GM21529 (cell line): Measurements from ENCODE around the gene CD2AP.
"Not testable (repeated sequence)": the region's sequence is repeated elsewhere in the genome, so short reads cannot be mapped to it uniquely, and the experiment has no call there.

ENCODE experiments used
- ATAC-seq: cut with Tn5 transposase; IDR thresholded peaks from one replicate; pipeline ENCODE4 v1.9.1; 2021; ENCODE audit not compliant: unreplicated experiment

CD2AP gene

GRCh38 chr6:47477497-47478232, at the start of gene CD2AP:
Gene CD2AP, plus strand, starts transcription at chr6:47477789. Its CDS starts 456 bp downstream, at chr6:47478245.
- peak; percentile 86 for ATAC-seq

- no peak for ATAC-seq
Measured at GRCh38 chr6:47428288-47428687, 49.3 kb upstream of the CD2AP start.

GRCh38 chr6:47428746-47429664, 48.6 kb upstream of the CD2AP start:
- no peak for ATAC-seq

DNA sequence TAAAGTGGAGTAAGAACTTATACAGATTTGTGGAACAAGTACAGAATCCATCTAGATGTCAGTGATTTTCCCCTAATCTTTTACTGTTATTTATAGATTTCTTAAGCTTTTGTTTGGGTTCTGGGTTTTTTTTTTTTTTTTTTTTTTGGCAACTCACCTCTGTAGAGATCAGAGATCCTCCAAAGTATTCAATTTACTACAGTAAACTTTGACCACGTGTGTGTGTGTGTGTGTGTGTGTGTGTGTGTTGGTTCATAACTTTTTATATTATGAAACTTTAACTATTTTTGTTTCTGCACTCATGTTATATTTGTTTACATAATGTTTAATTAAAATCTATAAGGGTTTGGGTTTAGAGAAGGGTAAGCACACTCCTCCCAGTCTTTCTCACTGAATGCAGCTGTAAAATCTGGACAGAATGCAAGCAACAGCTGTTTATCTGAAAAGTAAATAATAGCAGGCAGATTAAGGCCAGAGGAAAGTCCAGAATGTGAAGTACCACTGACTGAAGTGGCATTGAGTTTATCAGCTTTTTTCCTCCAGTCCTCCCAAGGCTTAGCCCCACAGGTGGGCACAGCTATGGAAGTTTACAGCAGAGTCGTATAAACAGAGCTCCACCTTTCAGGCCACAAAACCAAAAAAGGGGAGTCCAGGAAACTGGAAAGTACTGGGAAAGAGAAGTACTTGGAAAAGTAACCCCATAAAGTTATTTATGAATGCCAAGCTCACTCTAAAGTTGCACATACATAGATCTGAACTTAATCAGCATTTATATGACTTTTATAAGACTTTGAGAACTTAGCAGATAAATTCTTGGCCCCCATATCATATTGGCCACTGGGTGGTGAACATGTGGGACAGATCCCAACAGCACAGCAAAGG, 43.0 kb upstream of the CD2AP start:
- ATAC-seq: no peak

DNA sequence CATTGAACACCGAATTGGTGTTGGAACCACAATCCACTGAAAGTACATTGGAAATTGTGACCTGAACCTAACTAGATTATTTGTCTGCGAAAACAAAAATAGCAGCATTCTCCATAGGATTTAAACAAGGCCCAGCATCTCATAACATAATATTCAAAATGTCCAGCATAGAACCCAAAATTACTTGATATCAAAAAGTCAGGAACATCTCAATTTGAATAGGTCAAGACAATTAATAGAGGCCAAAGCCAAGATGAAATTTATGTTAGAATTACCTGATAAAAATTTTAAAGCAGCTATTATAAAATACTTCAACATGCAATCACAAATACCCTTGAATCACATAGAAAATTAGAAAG, 42.4 kb upstream of the CD2AP start:
- ATAC-seq: no peak

DNA sequence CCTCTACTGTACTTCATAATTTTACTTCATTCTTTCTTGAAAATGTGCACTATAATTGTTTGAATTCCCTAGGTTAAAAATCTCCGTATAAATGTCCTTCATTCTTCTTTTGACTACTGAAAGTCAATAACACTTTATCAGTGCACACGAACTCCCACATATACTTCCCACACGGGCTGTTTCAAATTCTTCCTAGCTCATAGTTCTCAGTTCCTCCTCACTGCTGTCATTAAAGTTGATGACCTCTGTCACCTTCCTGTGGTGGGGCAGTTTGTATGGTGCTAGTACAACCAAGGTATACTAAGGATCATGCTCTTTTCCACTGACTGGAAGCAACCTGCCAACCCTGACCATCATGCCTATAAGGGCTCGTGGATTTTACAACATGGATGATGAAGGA, 40.0 kb upstream of the CD2AP start:
- peak; percentile 67 for ATAC-seq

- ATAC-seq: peak; percentile 87
Measured at GRCh38 chr6:47438481-47439347, 38.9 kb upstream of the CD2AP start.

GRCh38 chr6:47439348-47439668, 38.3 kb upstream of the CD2AP start:
- ATAC-seq: no peak

- ATAC-seq: peak; percentile 47
Measured at GRCh38 chr6:47440719-47441118, 36.9 kb upstream of the CD2AP start.

GRCh38 chr6:47444964-47445363, 32.6 kb upstream of the CD2AP start:
- ATAC-seq: not testable (repeated sequence)

DNA sequence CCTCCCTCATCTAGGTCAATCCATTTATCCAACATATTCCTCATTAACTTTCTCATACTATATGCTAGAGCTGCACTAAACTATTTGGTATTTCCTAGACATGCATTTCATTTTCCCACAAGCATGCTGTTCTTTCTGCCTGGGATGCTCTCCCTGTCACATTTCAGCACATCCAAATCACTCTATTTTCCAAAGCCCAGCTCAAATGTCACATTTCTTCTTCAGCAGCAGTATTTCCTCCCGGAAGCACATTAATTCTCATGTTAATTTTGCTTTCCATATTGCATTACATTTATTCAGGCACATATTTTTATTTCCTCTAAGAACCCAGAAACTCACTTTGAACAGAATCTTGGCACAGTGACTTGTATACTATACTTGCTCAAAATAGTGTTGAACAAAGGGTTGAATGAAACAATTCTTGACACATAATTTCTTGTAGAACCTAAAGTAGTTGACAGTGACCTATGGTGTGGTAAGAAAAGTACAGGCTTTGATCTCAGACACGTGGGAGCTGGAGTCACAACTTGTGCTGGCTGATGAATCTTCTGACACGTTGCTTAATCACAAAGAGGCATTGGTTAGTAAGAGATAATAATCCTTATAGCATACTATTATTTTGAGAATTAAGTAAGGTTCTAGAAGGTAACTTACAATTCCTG, 30.8 kb upstream of the CD2AP start:
- no peak for ATAC-seq

GRCh38 chr6:47447722-47448121, 29.9 kb upstream of the CD2AP start:
- no peak for ATAC-seq

GRCh38 chr6:47451162-47451561, 26.4 kb upstream of the CD2AP start:
- no peak for ATAC-seq

DNA sequence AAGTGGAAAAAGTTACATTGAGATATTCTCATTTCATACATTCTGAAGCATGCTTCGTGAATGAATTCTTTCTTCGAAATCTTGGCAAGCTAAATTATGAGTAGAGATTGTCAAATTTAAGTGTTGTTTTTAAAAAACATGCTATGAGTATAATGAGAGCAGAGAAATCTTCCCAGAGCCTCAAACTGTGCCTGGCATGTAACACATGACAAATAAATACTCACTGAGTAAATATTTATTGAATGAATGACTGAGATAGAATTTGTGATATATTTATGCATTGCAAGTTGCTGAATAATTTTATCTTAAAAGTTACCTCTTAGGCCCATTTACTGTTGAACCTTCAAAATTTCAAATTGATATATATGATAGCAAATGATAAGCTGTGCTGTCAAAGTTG, 24.7 kb upstream of the CD2AP start:
- ATAC-seq: no peak

DNA sequence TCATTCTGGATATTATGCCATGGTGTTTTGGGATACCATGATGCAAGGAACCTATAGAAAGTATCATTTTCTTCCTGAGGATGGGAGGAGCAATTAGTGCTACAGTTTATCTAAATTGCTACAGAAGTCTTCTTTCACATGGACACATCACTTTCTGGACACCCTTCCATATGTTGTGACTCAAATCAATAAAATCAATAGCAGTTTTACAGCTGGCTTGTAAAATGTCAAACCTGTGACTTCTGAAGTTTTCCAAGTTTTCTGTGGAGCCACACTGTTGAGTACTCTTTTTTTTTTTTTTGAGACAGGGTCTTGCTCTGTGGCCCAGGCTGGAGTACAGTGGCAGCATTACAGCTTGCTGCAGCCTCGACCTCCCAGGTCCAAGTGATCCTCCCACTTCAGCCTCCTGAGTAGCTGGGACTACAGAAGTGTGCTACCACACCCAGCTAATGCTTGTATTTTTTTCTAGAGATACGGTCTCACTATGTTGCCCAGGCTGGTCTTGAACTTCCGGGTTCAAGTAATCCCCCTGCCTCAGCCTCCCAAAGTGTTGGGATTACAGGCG, 24.1 kb upstream of the CD2AP start:
- ATAC-seq: no peak

GRCh38 chr6:47454713-47455396, 22.7 kb upstream of the CD2AP start:
- ATAC-seq: no peak

DNA sequence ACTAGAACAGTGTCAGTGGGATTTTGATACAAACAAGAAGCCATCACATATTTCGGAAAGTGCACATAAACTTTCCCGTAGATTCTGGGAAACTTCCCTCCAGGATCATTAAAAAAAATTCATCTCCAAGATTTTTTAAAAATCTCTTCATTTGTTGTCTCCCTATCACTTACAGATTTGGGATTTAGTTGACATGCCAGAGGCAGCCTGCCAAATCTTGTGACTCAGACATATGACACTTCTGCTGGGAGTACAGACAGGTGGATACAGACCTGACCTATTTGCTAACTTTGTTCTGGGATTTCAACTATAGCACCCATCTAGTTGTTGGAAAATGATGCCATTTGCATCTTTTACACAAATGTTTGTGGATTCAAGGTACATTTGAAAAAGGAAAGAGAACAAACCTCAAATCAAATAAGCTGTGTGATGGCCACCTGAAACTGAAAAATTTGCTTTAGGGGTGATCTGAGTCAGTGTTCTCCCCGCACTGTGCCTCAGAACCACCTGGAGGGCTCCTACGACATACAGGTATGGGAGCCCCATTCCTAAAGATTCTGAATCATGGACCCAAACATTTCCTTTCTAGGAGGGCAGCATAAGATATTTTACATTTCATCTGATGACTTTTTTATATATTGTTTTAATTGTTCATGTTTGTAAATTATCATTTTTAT, 21.9 kb upstream of the CD2AP start:
- ATAC-seq: peak; percentile 81

DNA sequence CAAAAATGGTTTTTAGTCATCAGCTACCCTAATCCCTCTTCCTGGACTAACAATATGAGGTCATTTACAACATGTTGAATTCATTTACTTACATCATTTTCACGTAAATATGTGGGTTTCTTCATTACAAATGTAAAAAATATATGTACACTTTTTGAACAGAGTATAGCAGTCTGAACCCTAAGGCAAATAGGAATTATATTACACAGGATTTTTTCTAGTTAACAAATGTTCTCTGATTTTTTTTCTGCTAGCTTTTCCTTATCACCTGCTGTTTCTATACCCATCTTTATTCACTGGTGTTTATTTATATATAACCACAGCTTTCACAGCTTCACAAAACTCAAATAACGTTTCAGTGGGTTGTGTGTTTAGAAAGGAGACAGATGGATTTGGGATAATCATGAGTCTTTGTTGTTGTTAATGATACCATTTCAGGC, 21.0 kb upstream of the CD2AP start:
- no peak for ATAC-seq
